GM12872 (cell line): Measurements from ENCODE around the gene AP3B2.

Experiments used
- CTCF ChIP-seq: IDR thresholded peaks from 3 replicates; pipeline ENCODE4 v1.5.1; 2011; ENCODE audit warnings: low read depth, mild to moderate bottlenecking, low read length, moderate library complexity; ENCODE audit not compliant: insufficient read depth

Gene AP3B2

GRCh38 chr15:82712036-82712435 is 2.4 kb upstream of the AP3B2 start:
- TF ChIP-seq CTCF: no peak

- no peak for TF ChIP-seq CTCF
These were observed 1.3 kb upstream of the AP3B2 start for GRCh38 chr15:82710926-82711490.

- TF ChIP-seq CTCF: no peak
These were observed 507 bp upstream of the AP3B2 start for GRCh38 chr15:82710208-82710555.

- no peak for TF ChIP-seq CTCF
These were observed 624 bp downstream of the AP3B2 start for GRCh38 chr15:82709081-82709420.

GRCh38 chr15:82699726-82700125 is 9.9 kb downstream of the AP3B2 start:
- TF ChIP-seq CTCF: no peak

- TF ChIP-seq CTCF: no peak
These were observed 10.8 kb downstream of the AP3B2 start for GRCh38 chr15:82698711-82699345.

- no peak for TF ChIP-seq CTCF
These were observed 11.8 kb downstream of the AP3B2 start for GRCh38 chr15:82697735-82698407.
